GM21423 (cell line): ENCODE results near the gene FH.

ENCODE experiments used
- ATAC-seq: cut with Tn5 transposase; IDR thresholded peaks from one replicate; pipeline ENCODE4 v1.9.1; 2021; ENCODE audit warnings: mild to moderate bottlenecking, moderate library complexity; ENCODE audit not compliant: unreplicated experiment

FH gene

DNA sequence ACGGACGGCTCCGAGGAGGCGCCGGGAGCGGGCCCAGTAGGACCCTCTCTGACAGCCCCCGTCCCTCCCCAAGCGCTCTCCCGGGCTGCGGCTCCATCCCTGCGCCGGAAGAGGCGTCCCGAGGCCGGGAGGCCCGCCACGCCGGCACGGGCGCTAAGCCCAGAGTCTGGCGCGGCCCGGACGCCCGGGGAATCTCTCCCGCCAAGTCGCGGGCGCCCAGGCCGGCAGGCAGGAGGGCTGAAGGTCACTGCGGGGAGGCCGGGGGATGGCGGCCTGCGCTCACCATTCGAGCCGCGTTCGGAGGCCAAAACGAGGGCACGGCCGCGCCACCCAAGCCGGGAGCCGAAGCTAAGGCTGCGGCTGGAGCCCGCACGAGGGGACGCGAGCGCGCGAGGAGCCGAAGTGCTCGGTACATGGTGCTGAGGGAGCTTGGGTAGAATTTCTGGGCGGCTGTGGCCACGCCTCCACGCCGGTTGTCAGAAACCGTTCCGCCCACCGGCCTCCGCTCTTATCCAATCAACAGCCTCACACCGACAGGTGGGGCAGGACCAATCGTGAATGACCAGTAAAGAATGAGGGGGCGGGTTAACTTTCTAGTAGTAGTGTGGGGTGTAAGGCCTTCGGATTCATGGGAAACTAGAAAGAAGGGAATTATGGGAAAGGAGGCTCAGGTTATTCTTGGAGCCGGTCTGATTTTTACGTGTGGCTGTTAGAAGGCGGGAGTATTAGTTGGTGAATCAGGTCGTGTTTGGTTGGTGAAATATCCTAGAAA is at the start of gene FH:
TSS of gene FH (minus strand) at position 448 of the 772 bp plus-strand sequence. CDS start at position 415, 33 bp downstream.
- ATAC-seq = peak; percentile 96

DNA sequence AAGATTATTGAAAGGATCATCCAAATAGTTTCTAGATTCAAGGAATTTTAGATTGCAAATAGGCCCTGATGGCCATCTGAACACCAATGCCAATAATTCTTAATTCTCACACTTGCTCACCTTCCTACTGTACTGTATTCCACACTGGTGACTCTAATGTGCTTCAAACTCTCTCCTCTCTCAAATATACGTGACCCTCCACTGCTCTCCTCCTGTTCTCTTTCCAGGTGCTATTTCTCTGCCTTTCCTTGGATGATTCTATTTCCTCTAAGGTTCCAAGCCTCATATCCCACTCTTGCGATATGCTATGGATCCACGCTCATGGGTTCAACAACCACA is 41.3 kb upstream of the FH start:
- no peak for ATAC-seq

DNA sequence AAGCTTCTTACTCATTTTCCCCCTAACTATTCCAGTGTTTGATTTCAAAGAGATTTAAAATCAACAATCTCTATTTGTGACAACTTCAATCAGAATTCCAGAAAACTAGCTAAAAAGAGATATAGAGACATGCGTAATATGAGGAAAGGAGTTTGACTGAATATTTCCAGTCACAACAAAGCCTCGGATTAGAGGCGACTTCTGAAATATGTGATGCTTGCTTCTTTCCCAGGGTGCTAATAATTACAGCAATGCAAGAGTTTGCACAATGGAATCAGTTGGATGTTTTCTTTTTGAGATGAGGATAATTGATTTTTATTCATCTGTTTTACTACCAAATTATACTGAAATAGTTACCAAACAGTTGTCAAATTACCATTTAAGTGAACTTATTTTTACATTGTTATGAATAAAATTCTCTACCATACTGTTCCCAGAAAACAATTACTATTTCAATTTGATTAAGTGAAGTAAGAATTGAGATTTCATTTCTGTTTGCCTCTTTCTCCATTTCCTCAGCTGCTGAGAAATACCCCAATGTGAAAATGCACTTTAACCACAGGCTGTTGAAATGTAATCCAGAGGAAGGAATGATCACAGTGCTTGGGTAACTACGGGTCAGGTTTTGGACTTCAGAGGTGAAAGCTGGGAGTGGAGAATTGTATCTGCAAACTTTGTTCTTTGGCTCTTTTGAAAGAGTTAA is 40.7 kb upstream of the FH start:
- no peak for ATAC-seq

DNA sequence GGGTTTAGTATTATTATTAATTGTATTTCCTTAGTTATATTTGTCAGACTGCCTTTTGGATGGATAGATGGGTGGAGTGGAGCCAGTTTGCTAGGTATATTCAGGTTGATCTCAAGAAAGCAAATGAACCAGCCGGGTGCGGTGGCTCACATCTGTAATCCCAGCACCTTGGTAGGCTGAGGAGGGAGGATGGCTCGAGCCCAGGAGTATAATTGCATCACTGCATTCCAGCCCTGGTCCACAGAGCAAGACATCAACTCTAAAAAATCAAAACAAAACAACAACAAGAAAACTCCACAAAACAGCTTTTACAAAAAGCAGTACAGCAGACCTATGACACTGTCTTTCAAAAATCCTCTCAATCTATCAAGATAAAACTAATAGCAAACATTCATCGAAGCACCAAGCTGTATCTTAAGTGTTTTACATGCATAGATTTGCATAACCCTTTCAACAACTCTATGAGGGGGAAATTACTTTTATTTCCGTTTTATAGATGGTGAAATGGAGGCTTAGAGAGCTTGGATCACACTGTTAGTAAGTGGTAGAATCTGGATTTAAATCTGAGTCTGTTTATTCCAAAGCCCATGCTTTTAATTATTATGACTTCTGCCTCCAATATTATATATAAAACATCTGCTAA is 38.1 kb upstream of the FH start:
- ATAC-seq = no peak

DNA sequence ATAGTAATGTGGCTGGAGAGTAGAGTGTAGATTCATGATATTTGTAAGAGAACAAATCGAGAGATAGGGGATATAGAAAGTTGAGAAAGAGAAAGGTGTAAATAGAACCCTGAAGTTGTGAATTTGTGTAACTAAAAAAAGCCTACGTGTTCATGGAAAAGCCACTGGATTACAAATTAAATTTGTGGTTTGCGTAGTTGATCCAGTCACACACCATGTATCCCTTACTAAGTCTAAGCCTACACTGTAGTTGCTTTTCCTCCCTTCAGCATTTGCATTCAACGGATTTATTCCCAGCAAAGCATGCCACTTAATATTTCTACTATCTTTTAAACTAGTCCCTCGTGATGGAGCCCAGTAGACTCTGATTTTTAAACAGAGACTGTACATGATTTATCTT is 37.5 kb upstream of the FH start:
- no peak for ATAC-seq

DNA sequence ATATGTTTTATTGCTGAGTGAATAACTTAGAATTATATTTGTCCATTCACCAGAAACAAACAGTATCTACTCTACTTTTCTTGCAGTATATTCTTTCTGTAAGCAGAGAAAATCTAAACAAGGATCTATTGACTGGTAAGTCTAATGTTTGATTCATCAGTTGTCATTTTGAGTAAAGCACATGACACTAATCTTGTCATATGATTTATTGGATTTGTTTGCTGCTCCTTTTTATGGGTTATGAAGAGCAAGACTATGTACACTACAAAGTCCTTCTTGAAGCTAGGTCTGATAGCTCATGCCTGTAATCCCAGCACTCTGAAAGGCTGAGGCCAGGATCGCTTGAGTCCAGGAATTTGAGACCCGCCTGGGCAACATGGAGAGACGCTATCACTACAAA is 36.0 kb upstream of the FH start:
- ATAC-seq = no peak

DNA sequence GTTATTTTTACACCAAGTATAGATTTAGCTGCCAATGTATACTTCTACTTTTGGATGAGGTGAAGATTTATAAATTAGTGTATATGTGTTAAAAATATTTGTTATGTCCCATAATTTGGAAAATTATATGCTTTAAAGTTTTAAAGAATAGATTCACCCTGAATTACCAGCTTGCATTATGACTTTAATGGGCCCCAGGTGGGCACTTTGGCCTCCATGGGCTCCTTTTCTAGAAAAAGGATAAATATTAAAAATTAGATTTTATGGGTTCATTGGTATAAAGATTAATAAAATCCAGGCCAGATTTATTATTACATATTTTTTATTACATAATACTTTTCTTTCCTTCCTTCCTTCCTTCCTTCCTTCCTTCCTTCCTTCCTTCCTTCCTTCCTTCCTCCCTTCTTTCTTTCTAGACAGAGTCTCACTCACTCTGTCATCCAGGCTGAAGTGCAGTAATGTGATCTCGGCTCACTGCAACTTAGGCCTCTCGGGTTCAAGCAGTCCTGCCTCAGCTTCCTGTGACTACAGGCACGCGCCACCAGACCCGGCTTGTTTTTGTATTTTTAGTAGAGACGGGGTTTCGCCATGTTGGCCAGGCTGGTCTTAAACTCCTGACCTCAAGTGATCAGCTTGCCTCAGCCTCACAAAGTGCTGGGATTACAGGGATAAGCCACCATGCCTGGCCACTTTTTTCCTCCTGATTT is 34.5 kb upstream of the FH start:
- ATAC-seq = no peak

DNA sequence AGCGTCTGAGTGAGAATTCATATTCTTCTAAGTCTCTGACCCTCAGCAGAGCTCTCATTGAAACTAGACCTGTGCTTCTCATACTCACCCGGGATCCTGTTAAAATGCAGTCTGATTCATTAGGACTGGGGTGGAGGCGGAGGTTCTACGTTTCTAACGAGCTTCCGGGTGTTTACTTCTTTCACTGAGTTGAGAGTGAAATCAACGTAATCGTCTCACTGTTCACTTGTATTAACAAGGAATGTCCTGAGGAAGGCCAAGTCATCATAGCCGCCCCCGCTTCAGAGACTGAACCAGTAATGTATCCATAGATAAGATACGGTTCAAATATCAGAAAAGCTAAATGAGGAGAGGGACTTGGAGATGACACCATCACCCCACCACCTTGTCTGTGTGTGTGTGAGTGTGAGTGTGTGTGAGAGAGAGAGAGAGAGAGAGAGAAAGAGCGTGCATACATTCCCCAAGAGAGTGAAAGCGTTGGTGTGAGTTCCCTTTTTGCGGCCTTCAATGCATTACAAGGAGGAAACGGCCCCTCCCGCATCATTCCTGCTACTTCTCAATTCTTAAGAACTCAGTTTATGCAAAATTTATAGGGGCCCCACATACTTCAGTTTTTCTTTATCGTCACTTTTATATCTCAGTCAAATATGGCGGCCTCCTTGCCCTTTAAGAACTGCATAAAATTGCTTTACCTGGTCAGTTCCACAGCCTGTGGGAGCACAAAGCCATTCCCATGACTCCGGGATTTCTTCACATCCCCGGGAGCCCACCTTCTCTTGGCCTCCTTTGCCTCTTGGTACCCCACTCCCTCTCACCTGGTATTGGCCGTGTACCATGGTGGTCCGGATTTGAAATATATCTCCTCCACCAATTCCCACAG is 32.4 kb upstream of the FH start:
- peak; percentile 78 for ATAC-seq

DNA sequence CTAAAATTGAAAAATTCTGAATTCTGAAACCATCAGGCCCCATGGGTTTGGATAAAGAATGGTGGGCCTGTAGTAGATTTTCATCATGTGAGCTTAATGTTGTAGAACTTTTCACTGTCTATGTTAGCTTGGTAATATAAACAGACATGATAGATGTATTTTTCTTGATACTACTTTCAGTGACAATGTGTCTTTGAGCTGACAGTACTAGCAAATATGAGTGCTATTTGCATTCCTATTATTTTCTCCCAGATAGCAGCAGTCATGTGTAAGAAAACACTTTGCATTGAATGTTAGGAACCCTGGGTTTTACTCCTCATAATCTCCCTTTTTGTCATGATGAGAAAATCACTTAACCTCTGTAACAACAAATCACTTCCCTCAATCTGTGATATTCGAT is 30.8 kb upstream of the FH start:
- ATAC-seq = no peak

DNA sequence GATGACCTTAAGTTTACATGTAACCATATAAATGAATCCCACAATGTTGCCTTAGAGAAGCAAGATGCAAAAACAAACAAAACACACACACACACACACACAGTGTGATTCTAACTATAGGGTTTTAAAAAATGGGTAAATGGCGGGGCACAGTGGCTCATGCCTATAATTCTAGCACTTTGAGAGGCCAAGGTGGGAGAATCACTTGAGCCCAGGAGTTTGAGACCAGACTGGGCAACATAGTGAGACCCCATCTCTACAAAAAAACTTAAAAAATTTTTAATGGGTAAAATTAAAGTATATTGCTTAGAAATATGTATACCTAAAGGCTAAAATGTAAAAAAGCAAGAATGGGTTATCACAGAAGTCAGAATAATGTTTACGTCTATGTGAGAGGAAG is 28.5 kb upstream of the FH start:
- no peak for ATAC-seq

DNA sequence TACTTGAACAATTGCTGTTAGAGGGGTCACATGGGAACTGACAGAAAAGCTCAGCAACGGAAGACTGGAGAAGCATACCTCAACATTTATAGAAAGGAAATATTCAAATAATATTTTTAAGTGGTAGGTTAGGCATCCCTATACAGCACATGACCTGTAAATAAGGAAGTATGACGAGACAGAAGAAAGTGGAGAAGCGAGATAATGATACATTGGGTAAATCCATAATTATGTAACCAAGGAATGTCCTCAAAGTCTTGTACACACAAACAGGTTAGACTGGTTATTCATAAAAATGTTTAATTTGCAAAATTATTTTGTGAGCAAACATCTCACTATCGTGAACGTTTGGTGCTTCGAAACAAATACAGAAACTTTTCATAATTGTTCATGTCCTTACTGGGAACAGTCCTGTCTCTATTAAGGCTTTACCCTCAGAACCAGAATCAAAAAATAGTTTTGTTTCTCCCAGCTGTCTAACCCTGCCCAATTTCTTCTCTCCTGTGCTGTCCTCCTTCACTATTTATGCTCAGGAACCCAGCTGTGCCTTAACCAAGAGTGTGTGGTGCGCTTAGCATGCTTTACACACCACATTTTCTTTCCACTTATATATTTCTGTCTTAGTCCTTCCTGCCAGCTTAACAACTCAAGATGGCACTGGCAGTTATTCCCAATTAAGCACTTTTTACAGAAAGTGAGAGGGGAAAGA is 22.8 kb upstream of the FH start:
- ATAC-seq = no peak

DNA sequence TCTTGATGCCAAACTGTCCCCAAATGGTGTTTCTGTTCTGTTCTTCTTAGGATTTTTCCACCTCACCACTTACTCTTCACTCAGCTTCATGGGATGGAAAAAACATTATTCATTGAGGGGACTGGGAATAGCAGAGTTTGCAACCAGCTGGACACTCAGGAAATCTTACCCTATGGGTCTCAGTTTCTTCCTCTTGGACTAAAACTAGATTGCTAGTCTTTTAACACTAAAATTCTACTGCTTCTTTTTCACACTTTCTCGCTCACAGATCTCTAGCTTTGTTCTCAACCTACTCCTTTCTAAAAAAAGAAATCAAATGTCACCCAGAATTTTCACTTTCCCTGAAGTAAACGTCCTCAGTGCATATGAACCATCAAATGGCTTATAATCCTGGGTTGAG is 17.4 kb upstream of the FH start:
- no peak for ATAC-seq

DNA sequence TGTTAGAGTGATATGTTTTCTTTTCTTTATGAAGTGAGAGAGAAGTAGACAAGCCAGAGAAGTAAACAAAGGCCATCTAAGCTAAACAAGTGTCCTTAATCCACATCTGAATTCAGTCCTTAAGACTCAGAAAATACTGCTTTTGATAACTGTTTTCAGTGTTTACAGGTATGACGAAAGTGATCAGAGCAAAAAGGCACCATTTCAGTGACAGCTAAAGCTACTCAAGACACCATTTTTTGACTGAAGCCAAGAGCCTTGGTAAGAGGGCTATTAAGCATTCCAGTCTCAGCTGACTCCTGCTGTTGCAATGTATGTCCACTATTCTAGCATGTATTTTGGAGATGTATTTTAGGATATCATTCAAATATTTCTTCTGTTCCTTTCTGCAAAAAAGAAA is 16.7 kb upstream of the FH start:
- ATAC-seq = no peak

DNA sequence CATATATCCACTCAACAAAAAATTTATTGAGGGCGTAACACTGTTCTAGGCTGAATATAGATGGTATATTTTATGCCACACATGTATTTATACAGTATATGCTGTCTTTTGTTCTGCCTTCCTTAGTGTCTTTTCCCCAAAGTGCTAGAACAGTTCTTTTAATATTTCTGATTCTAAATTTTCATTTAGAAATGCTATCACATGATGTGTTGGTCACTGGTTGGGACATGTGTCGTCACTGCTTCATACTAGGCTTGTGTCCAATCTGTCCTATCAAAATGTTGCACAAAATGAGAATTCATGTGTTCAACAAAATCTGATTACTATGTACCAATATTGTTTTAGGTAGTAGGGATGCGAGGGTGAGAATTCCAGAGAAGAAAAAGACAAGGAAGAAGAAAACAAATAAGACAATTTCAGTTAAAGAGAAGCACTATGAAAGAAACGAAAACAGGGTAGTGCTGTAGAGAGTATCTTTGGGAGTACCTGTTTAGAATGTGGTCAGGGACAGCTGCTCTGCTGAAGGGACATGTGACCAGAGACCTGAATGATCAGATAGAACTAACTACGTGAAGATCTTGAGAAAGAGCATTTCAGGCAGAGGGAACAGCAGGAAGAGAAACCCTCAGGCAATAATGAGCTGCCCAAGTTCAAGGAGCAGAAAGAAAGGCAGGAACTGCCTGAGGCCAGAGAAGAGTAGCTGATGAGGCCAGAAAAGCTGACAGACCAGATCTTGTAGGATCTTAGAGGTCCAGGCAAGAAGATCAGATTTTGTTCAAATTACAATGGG is 14.0 kb upstream of the FH start:
- ATAC-seq = peak; percentile 45

DNA sequence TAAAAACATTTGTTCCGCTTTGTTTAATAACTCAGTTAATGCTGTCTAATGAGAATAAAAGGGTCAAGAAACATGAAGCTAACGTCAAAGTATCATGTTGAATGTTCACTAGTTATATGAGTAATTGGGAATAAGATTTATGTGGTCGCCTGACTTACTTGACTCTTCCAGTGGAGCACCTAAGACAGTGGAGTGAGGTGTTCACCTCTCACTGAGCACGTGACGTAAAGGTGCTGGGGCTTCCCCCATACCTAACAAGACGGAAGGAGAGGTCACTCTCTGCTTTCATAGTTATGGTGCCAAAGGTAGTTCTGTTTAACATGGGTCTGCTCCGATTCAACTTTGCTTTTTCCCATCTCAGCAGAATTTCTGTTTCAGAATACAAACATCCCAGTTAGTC is 13.3 kb upstream of the FH start:
- ATAC-seq = peak; percentile 65

DNA sequence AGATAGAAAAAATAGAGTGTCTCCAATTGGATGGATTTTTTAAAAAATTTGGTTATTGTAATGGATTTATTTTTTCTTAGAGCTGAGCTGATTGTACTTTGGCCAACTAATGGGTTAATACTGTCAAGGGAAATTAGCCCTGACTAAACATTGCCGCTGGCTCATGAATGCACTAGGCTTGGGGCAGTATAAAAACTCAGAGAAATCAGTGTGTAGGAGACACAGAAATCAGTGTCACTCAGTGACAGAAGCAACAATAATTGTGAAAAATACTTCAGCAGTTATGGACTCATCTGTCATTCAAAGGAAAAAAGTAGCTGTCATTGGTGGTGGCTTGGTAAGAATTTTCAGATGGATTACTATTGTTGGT is 12.6 kb upstream of the FH start, which contains the start of gene KMO:
TSS of gene KMO (plus strand) at position 217 of the 370 bp plus-strand sequence. CDS start at position 284, 67 bp downstream.
- ATAC-seq = peak; percentile 26

DNA sequence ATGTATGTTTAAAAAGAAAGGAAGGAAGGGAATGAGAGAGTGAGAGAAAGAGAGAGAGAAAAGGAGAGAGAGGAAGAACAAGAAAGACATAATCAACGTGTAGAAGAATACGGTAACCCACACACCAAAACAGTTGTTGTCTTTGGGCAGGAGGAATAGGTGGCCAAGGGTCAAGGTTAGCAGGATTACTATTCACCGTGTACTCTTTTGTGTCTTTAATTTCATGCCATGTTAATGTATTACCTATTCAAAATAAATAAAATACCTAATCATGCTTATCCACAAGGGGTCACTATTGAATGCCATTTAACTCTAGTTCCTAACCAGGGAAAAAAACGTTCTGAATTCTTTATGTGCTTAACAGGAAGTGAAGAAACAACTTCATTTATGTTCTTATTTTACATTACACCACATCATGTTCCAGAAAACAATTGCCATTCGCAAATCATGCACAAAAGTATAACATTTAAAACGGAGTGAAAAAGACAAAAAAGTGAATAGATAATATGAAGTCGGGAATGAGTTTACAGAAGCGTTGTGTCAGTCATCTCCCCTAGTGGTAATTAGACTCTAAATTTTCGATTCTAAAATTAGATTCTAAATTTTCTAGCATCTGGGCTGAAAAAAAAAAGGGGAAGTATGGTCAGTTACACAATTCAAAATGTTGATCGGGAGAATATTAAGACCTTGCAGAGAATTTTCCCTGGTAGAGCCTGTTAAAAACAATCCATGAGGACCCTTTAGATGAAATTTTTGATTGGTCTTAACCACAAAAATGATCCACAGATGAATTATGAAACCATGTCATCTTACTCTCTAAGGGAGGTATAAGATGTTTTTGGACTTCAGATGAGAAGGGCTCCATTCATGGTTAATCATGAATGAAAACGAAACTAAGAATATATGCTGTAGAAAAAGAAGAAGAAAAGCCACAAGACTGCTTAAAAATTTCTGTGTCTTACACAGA is 11.9 kb upstream of the FH start:
- peak; percentile 64 for ATAC-seq

DNA sequence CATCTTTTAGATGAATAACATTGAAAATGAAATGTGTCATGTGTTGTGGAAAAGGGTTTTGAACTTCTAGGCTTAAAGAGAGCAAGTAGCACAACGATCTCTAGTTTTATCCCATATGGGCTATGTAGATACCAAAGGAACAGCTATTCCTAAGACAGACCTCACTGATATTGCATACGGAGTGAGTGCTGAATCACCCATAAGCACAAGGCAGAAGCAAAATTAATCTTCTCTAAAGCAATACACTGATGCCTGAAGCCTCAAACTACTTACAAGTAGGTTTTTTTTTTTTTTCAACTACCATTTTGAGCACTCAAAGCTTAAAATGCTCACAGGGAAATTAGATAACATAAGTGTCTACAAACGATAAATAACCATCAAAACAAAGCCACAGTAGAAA is 7.6 kb upstream of the FH start:
- ATAC-seq = no peak
